ENCODE data around the gene GSTT4. TPM values are rescaled to one million over a fixed set of nuclear protein-coding genes. Genes with fewer than 3 reads are reported as not detected.

Gene GSTT4
- total and polyA plus RNA-seq, 12 donors: not detected

DNA sequence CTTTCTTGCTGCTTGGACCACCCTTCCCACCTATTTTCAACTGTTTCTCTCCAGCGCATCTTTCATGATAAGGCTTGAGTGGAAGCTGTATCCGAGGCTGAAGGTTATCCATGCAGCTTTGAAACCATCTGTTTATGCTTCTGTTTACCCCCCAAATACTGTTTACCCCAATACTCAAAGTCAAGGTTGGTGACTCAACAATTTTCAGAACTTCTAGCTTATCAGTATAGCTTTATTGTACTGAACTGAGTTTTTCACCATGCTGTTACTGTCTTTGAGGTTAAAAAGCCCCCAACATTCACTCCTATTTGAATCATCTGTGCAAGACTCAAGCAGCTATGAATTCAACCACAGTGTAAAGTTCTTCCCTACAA is 4.8 kb upstream of the GSTT4 start:
- Histone ChIP-seq H3K27ac (no peak overlapping the region), H3K36me3 (replicated peaks in 1 of 2) (no peaks in the 10 kb centered on the region), H3K27me3 (no peaks in the 10 kb centered on the region), H3K4me1 (replicated peaks in 1 of 2) (peaks cover 18 to 25% of the 10 kb centered on the region in 2 donors), H3K9me3 (replicated peaks in 1 of 3) (no peaks in the 10 kb centered on the region), H3K4me3 (no peak overlapping the region)
- no peak for DNase-seq
- intact Hi-C loops (cut with DNase I): no loop called here
- WGBS, 4 donors: 80 to 91% (median 85%) methylated on average over 2 of the region's 2 CpGs
- no peak for TF ChIP-seq CTCF (IDR thresholded peaks at IDR 0.05)
- TF ChIP-seq POLR2A (IDR thresholded peaks at IDR 0.05): no peak

GRCh38 chr22:24009227-24010017 is 4.2 kb upstream of the GSTT4 start:
- 82 to 93% (median 89%) methylated on average over 7 of the region's 7 CpGs for WGBS, 4 donors

DNA sequence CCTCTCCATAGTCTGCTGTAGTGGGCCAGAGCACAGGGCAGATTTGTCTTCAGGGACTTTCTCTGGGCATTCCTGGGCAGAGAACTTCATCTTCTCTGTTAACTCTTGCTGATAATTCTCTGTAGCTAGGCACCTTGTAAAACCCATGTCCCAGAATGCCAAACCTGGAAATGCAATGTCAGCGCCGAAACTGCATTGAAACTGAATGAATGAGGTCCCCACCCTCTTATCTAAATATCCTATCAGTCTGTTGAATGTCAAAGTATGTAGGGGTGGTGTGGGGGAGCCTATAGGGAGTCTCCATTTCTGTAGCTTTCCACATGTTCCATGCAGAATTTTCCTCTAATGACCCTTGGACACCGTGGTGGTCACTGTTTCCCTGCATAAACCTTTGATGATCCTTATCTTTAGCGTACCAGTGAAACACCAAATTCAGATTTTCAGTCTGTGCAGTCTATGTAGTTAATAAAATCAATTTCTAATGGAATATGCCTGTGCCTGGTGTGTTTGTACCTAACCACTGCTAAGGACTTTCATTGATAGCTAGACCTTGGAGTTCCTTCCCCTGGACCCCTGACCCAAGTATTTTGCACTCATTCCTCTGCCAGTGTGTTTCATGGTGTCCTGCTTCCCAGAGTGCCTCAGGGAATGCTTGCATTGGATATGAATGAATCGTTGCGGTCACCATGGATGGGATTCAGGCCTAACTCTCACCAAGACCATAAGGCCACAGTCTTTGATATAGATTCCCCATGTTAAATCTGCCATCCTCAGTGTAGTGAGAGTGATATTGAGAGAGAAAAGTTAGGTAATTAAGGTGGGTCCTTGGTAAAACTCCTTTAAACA is 3.4 kb upstream of the GSTT4 start:
- intact Hi-C loops (cut with DNase I): no loop called here
- 85 to 91% (median 87%) methylated on average over 6 of the region's 6 CpGs for WGBS, 4 donors
- no peak for TF ChIP-seq CTCF (IDR thresholded peaks at IDR 0.05)
- no peak for TF ChIP-seq POLR2A (IDR thresholded peaks at IDR 0.05)
- Histone ChIP-seq H3K9me3 (replicated peaks in 1 of 3) (no peaks in the 10 kb centered on the region), H3K36me3 (replicated peaks in 1 of 2) (no peaks in the 10 kb centered on the region), H3K4me3 (no peak overlapping the region), H3K4me1 (replicated peaks in 1 of 2) (peaks cover 14 to 21% of the 10 kb centered on the region in 2 donors), H3K27ac (no peak overlapping the region), H3K27me3 (no peaks in the 10 kb centered on the region)
- DNase-seq: no peak

More at GRCh38 chr22:24009227-24010017, 4.2 kb upstream of the GSTT4 start:
- no peaks in the 10 kb centered on the region for H3K36me3 ChIP-seq (replicated peaks in 1 of 2)
- no peak overlapping the region for H3K4me3 ChIP-seq
- TF ChIP-seq POLR2A (IDR thresholded peaks at IDR 0.05): no peak
- TF ChIP-seq CTCF (IDR thresholded peaks at IDR 0.05): no peak
- intact Hi-C loops (cut with DNase I): no loop called here
- H3K4me1 ChIP-seq (replicated peaks in 1 of 2): peaks cover 18 to 25% of the 10 kb centered on the region in 2 donors
- H3K27me3 ChIP-seq: no peaks in the 10 kb centered on the region
- H3K9me3 ChIP-seq (replicated peaks in 1 of 3): no peaks in the 10 kb centered on the region
- DNase-seq: no peak
- no peak overlapping the region for H3K27ac ChIP-seq

DNA sequence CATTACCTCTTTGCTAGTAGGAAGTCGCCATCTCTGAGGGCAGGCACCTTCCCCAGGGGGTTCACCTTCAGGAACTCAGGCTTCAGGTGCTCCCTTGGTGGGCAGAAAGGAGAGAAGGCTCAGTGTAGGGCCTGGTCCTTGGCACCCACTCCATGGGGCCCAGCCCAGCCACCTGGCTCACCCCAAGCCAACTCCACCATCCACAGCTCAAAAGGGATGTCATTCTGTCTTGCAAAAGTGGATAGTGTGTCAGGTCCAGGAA is 2.7 kb upstream of the GSTT4 start:
- DNase-seq: no peak
- WGBS, 4 donors: 82 to 100% (median 90%) methylated on average over 1 of the region's 1 CpG
- Histone ChIP-seq H3K9me3 (replicated peaks in 1 of 3) (no peaks in the 10 kb centered on the region), H3K36me3 (replicated peaks in 1 of 2) (no peaks in the 10 kb centered on the region), H3K4me3 (no peak overlapping the region), H3K4me1 (replicated peaks in 1 of 2) (peaks cover 7 to 15% of the 10 kb centered on the region in 2 donors), H3K27ac (no peak overlapping the region), H3K27me3 (no peaks in the 10 kb centered on the region)
- TF ChIP-seq CTCF (IDR thresholded peaks at IDR 0.05): no peak
- TF ChIP-seq POLR2A (IDR thresholded peaks at IDR 0.05): no peak
- intact Hi-C loops (cut with DNase I): no loop called here

All from adrenal gland (tissue), 12 donors.